CD14-positive monocyte (primary cell): Measurements from ENCODE around the gene OR2AG2. TPM values are rescaled to one million over a fixed set of nuclear protein-coding genes. Genes with fewer than 3 reads are reported as not detected.

Source experiments
- DNase-seq, 3 donors: peaks; one replicate each; pipeline ENCODE4 v3.0.0-alpha.2; 2011 to 2022
- H2AFZ ChIP-seq: 2 replicates; pipeline ENCODE4 v1.6.0; 2012; ENCODE audit warnings: mild to moderate bottlenecking, low read depth, low read length, inconsistent platforms; ENCODE audit not compliant: insufficient read depth, poor library complexity, severe bottlenecking
- H3K27ac ChIP-seq, 2 donors: 1 replicate in 1 of 2; 2 replicates in 1 of 2; pipeline ENCODE4 v1.5.1; 2012 to 2013; ENCODE audit warnings: low read length in 2 of 2, control low read depth in 1 of 2, inconsistent platforms in 1 of 2, low read depth in 1 of 2, mild to moderate bottlenecking in 1 of 2
- H3K27me3 ChIP-seq, 2 donors: one replicate each; pipeline versions ENCODE4 v1.6.0 to v1.6.1; 2011 to 2013; ENCODE audit warnings: low read length in 2 of 2; ENCODE audit not compliant: control insufficient read depth in 2 of 2, insufficient read depth in 2 of 2
- H3K36me3 ChIP-seq, 2 donors: replicated peaks in 1 of 2; 1 replicate in 1 of 2; 2 replicates in 1 of 2; pipeline versions ENCODE4 v1.5.1 to v1.6.1; 2012 to 2013; ENCODE audit warnings: low read length in 2 of 2, control low read depth in 1 of 2, inconsistent platforms in 1 of 2, mild to moderate bottlenecking in 1 of 2; ENCODE audit not compliant: insufficient read depth in 2 of 2, control insufficient read depth in 1 of 2
- H3K4me1 ChIP-seq, 2 donors: 1 replicate in 1 of 2; 2 replicates in 1 of 2; pipeline versions ENCODE4 v1.5.1 to v1.6.1; 2012 to 2013; ENCODE audit warnings: low read length in 2 of 2, control low read depth in 1 of 2, inconsistent platforms in 1 of 2, mild to moderate bottlenecking in 1 of 2, moderate library complexity in 1 of 2; ENCODE audit not compliant: insufficient read depth in 2 of 2, control insufficient read depth in 1 of 2
- H3K4me2 ChIP-seq: replicated peaks from 2 replicates; pipeline ENCODE3; 2012; ENCODE audit warnings: low read length, moderate library complexity, mild to moderate bottlenecking; ENCODE audit not compliant: poor library complexity, severe bottlenecking; ENCODE audit errors: extremely low read depth
- H3K4me3 ChIP-seq, 3 experiments: fragments of 200-600 bp in 1 of 3; sonication (generic) in 1 of 3; replicated peaks in 1 of 3; 1 replicate in 2 of 3; 2 replicates in 1 of 3; pipeline ENCODE4 v1.5.1; 2011 to 2013; ENCODE audit warnings: low read length in 3 of 3, mild to moderate bottlenecking in 3 of 3, control low read depth in 2 of 3, low read depth in 2 of 3, inconsistent platforms in 1 of 3, moderate library complexity in 1 of 3
- H3K79me2 ChIP-seq: 2 replicates; pipeline ENCODE4 v1.6.0; 2012; ENCODE audit warnings: mild to moderate bottlenecking, control low read depth, inconsistent platforms, low read length, moderate library complexity; ENCODE audit not compliant: insufficient read depth
- H3K9ac ChIP-seq: 2 replicates; pipeline ENCODE4 v1.6.0; 2017; ENCODE audit warnings: low read length, mild to moderate bottlenecking; ENCODE audit not compliant: insufficient read depth, poor library complexity, severe bottlenecking
- H3K9me3 ChIP-seq, 2 donors: replicated peaks in 1 of 2; 1 replicate in 1 of 2; 2 replicates in 1 of 2; pipeline versions ENCODE4 v1.5.1 to v1.6.1; 2012 to 2013; ENCODE audit warnings: low read length in 2 of 2, control low read depth in 1 of 2; ENCODE audit not compliant: control insufficient read depth in 1 of 2, insufficient read depth in 1 of 2
- H4K20me1 ChIP-seq: 2 replicates; pipeline ENCODE4 v1.6.0; 2012; ENCODE audit warnings: mild to moderate bottlenecking, low read length, control low read depth, moderate library complexity; ENCODE audit not compliant: insufficient read depth
- H3K27ac Mint-ChIP-seq, 7 donors: one replicate each; pipeline ENCODE4 v1.8.0; 2020; ENCODE audit warnings: mild to moderate bottlenecking in 7 of 7, mixed read lengths in 7 of 7, moderate library complexity in 6 of 7, inconsistent platforms in 2 of 7
- H3K27me3 Mint-ChIP-seq, 3 donors: one replicate each; pipeline ENCODE4 v1.8.0; 2021 to 2022; ENCODE audit warnings: low read depth in 3 of 3, mild to moderate bottlenecking in 3 of 3, mixed read lengths in 3 of 3, moderate library complexity in 3 of 3, inconsistent platforms in 1 of 3
- H3K36me3 Mint-ChIP-seq, 2 donors: one replicate each; pipeline ENCODE4 v1.8.0; 2020; ENCODE audit warnings: mixed read lengths in 2 of 2, inconsistent platforms in 1 of 2, mild to moderate bottlenecking in 1 of 2
- H3K4me1 Mint-ChIP-seq: one replicate; pipeline ENCODE4 v1.8.0; 2020; ENCODE audit warnings: mild to moderate bottlenecking, mixed read lengths
- H3K4me3 Mint-ChIP-seq, 2 donors: one replicate each; pipeline ENCODE4 v1.8.0; 2020; ENCODE audit warnings: mild to moderate bottlenecking in 2 of 2, mixed read lengths in 2 of 2, moderate library complexity in 1 of 2
- H3K9me3 Mint-ChIP-seq, 7 donors: one replicate each; pipeline ENCODE4 v1.8.0; 2020 to 2022; ENCODE audit warnings: mixed read lengths in 7 of 7, mild to moderate bottlenecking in 6 of 7, moderate library complexity in 6 of 7, inconsistent platforms in 2 of 7
- CTCF ChIP-seq: fragments of 200-600 bp; IDR thresholded peaks from one replicate; pipeline ENCODE4 v1.8.0; 2022; ENCODE audit warnings: antibody characterized with exemption, mild to moderate bottlenecking
- WGBS: methylation state at CpG from one replicate; pipeline ENCODE4 v1.1.5; 2013; ENCODE audit warnings: missing lambda C conversion rate; ENCODE audit not compliant: insufficient coverage; 5-methylcytosine and 5-hydroxymethylcytosine counted together
- intact Hi-C, 2 donors: fragments of 100-400 bp; cut with micrococcal nuclease; formaldehyde crosslinking; loops; one replicate each; pipeline versions ENCODE4 v1.15.0 to v1.15.1; 2023
- polyA plus RNA-seq, 3 donors: library from polyadenylated mRNA; depleted of rRNA in 1 of 3; unstranded in 2 of 3; stranded (reverse) in 1 of 3; fragments of 300-500 nt in 2 of 3; fragments of >200 nt in 1 of 3; fragmentation: Illumina TruSeq in 2 of 3; gene quantifications; 1 replicate in 2 of 3; 2 replicates in 1 of 3; pipeline ENCODE4 v1.2.3, GENCODE V29; 2012 to 2021

Gene OR2AG2
- polyA plus RNA-seq, 3 donors: not detected

- Mint-ChIP-seq H3K36me3 (no peaks in the 10 kb centered on the region), H3K4me1 (no peaks in the 10 kb centered on the region), H3K27me3 (peaks cover 5 to 7% (median 5%) of the 10 kb centered on the region in 3 donors), H3K4me3 (no peak within 1 kb of the TSS), H3K9me3 (peaks cover 0 to 3% (median 1%) of the 10 kb centered on the region in 7 donors), H3K27ac (no peak within 1 kb of the TSS)
- Histone ChIP-seq H3K4me1 (no peaks in the 10 kb centered on the region), H3K79me2 (no peaks in the 10 kb centered on the region), H3K9me3 (peaks cover 0 to 4% of the 10 kb centered on the region in 2 donors), H3K4me2 (no peak within 1 kb of the TSS), H3K27ac (no peak within 1 kb of the TSS), H3K9ac (no peak within 1 kb of the TSS), H2AFZ (no peak within 1 kb of the TSS), H4K20me1 (no peaks in the 10 kb centered on the region), H3K36me3 (no peaks in the 10 kb centered on the region), H3K27me3 (peaks cover 0 to 3% of the 10 kb centered on the region in 2 donors), H3K4me3 (no peak within 1 kb of the TSS)
- intact Hi-C loops: no loop called here
- TF ChIP-seq CTCF: no peak
- no CpG with 5 or more reads among the region's 1 CpG for WGBS
- no peak for DNase-seq
These were observed 27.6 kb upstream of the OR2AG2 start, which contains the start of gene OR6A2 for GRCh38 chr11:6799402-6799801. OR6A2 (minus strand) TSS chr11:6799689; CDS start chr11:6795708, 3,981 bp downstream.

GRCh38 chr11:6794639-6795038, 22.9 kb upstream of the OR2AG2 start:
- H3K79me2 ChIP-seq: no peaks in the 10 kb centered on the region
- no peak overlapping the region for H2AFZ ChIP-seq
- no peak overlapping the region for H3K27ac ChIP-seq
- WGBS: 98% methylated on average over 4 of the region's 4 CpGs
- intact Hi-C loops: no loop called here
- no peak overlapping the region for H3K27ac Mint-ChIP-seq
- H3K36me3 ChIP-seq: no peaks in the 10 kb centered on the region
- no peaks in the 10 kb centered on the region for H3K27me3 ChIP-seq
- no peaks in the 10 kb centered on the region for H3K4me1 Mint-ChIP-seq
- no peak overlapping the region for H3K4me2 ChIP-seq
- no peak for TF ChIP-seq CTCF
- peaks cover 0 to 1% (median 0%) of the 10 kb centered on the region in 7 donors for H3K9me3 Mint-ChIP-seq
- H3K27me3 Mint-ChIP-seq: peaks cover 0 to 4% (median 3%) of the 10 kb centered on the region in 3 donors
- no peak overlapping the region for H3K9ac ChIP-seq
- no peaks in the 10 kb centered on the region for H3K4me1 ChIP-seq
- no peak for DNase-seq
- no peaks in the 10 kb centered on the region for H3K9me3 ChIP-seq
- no peak overlapping the region for H3K4me3 ChIP-seq
- no peak overlapping the region for H3K4me3 Mint-ChIP-seq
- H4K20me1 ChIP-seq: no peaks in the 10 kb centered on the region
- H3K36me3 Mint-ChIP-seq: no peaks in the 10 kb centered on the region
